ENCODE data around the gene TROAP. TPM values are rescaled to one million over a fixed set of nuclear protein-coding genes. Genes with fewer than 3 reads are reported as not detected.

Gene TROAP
- total and polyA plus RNA-seq, 4 donors, result 0.97 to 17.5 (median 2.0) TPM; not detected in 1

DNA sequence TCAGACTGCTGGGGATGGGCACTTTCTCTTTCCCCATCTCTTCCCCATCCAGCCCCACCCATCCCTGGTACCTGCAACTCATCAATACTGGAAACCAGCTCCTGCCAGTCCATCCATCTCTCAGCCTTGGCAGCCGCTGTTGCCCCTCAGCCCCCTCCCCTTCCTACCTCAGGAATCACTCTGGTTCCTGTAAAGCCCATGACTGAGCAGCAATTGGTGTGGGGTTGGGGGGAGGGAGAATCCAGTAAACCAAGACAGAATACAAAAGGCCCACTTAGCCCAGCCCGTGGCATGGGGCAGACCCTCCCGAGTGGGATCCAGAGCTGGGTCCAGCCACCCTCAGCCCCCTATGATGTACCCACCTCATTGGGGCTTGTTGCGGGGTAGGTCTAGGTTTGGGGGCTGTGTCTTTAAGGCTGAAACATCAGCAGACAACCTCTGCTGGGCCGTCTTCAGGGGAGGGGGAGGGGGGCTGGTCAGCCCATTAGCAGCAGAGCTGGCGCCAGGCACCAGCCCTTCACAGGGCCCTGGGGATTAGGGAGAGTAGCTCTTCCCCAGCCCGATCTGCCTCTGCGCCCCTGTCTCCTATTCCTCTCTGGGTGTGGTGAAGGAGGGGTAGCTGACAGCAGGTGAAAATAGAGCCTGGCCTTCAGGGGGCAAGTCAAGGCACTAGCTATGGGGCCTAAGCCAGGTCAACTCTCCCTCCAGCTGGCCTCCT is 28.8 kb upstream of the TROAP start:
- no peak overlapping the region for H3K4me3 ChIP-seq (ENCODE audit: low read depth in 1 of 3, low read length in 3 of 3)
- peaks cover 0 to 14% (median 7%) of the 10 kb centered on the region in 4 donors for H3K4me1 ChIP-seq (ENCODE audit: control insufficient read depth in 4 of 4, insufficient read depth in 4 of 4, low read length in 3 of 4)
- no peak overlapping the region for H3K9ac ChIP-seq (ENCODE audit: low read depth in 1 of 2, low read length in 2 of 2)
- DNase-seq (ENCODE audit: low spot score), result no peak
- H3K36me3 ChIP-seq (ENCODE audit: control insufficient read depth in 4 of 4, insufficient read depth in 3 of 4, low read depth in 1 of 4, low read length in 3 of 4), result no peaks in the 10 kb centered on the region
- no peaks in the 10 kb centered on the region for H3K9me3 ChIP-seq (ENCODE audit: control insufficient read depth in 4 of 4, low read length in 3 of 4)
- peaks cover 7 to 13% (median 9%) of the 10 kb centered on the region in 4 donors for H3K27me3 ChIP-seq (ENCODE audit: control insufficient read depth in 4 of 4, insufficient read depth in 4 of 4, low read length in 3 of 4)
- whole genome bisulfite sequencing, result 55% methylated on average over 8 of the region's 8 CpGs
- no peak for TF ChIP-seq TAF1 (conservative IDR thresholded peaks at IDR 0.05)
- no peak for TF ChIP-seq FOXA2 (IDR thresholded peaks at IDR 0.05)
- TF ChIP-seq JUND (IDR thresholded peaks at IDR 0.05), result no peak
- no peak for TF ChIP-seq RAD21 (IDR thresholded peaks at IDR 0.05)
- TF ChIP-seq, protein P1, sequence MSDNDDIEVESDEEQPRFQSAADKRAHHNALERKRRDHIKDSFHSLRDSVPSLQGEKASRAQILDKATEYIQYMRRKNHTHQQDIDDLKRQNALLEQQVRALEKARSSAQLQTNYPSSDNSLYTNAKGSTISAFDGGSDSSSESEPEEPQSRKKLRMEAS (IDR thresholded peaks at IDR 0.05), result no peak
- TF ChIP-seq SP1 (IDR thresholded peaks at IDR 0.05), result no peak
- no peak for TF ChIP-seq HNF4G (IDR thresholded peaks at IDR 0.05)
- no peak for TF ChIP-seq FOXA1 (IDR thresholded peaks at IDR 0.05)
- TF ChIP-seq RXRA (IDR thresholded peaks at IDR 0.05), result no peak
- TF ChIP-seq, protein P2, sequence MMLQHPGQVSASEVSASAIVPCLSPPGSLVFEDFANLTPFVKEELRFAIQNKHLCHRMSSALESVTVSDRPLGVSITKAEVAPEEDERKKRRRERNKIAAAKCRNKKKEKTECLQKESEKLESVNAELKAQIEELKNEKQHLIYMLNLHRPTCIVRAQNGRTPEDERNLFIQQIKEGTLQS (IDR thresholded peaks at IDR 0.05), result no peak
- TF ChIP-seq YY1 (IDR thresholded peaks at IDR 0.05), result no peak
- no peak for TF ChIP-seq HNF4A (conservative IDR thresholded peaks at IDR 0.05)
- TF ChIP-seq, protein P3, sequence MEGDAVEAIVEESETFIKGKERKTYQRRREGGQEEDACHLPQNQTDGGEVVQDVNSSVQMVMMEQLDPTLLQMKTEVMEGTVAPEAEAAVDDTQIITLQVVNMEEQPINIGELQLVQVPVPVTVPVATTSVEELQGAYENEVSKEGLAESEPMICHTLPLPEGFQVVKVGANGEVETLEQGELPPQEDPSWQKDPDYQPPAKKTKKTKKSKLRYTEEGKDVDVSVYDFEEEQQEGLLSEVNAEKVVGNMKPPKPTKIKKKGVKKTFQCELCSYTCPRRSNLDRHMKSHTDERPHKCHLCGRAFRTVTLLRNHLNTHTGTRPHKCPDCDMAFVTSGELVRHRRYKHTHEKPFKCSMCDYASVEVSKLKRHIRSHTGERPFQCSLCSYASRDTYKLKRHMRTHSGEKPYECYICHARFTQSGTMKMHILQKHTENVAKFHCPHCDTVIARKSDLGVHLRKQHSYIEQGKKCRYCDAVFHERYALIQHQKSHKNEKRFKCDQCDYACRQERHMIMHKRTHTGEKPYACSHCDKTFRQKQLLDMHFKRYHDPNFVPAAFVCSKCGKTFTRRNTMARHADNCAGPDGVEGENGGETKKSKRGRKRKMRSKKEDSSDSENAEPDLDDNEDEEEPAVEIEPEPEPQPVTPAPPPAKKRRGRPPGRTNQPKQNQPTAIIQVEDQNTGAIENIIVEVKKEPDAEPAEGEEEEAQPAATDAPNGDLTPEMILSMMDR (IDR thresholded peaks at IDR 0.05; ENCODE audit: low read depth, low read length, missing input control), result no peak
- TF ChIP-seq GABPA (IDR thresholded peaks at IDR 0.05 in 1 of 2, conservative IDR thresholded peaks at IDR 0.05 in 1 of 2), result no peak
- H3K27ac ChIP-seq (ENCODE audit: low read depth in 1 of 2, low read length in 2 of 2), result no peak overlapping the region

DNA sequence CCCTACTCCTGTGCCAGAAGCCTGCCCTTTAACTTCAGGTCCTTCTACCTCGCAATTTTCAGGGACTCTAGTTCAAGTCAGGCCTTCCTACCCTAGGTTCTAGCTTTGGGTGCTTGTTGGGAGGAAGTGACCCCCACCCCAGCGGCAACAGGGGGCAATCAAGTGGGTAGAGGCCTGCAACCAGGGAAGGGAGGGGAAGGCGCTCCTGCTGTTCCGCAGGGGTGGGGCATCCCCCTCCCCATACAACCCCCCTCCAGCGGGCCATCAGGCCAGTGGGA is 28.3 kb upstream of the TROAP start:
- H3K9ac ChIP-seq (ENCODE audit: low read depth in 1 of 2, low read length in 2 of 2), result no peak overlapping the region
- peaks cover 0 to 14% (median 7%) of the 10 kb centered on the region in 4 donors for H3K4me1 ChIP-seq (ENCODE audit: control insufficient read depth in 4 of 4, insufficient read depth in 4 of 4, low read length in 3 of 4)
- H3K9me3 ChIP-seq (ENCODE audit: control insufficient read depth in 4 of 4, low read length in 3 of 4), result no peaks in the 10 kb centered on the region
- H3K27ac ChIP-seq (ENCODE audit: low read depth in 1 of 2, low read length in 2 of 2), result no peak overlapping the region
- 34% methylated on average over 5 of the region's 5 CpGs for WGBS
- H3K27me3 ChIP-seq (ENCODE audit: control insufficient read depth in 4 of 4, insufficient read depth in 4 of 4, low read length in 3 of 4), result peaks cover 7 to 13% (median 9%) of the 10 kb centered on the region in 4 donors
- H3K4me3 ChIP-seq (ENCODE audit: low read depth in 1 of 3, low read length in 3 of 3), result no peak overlapping the region
- DNase-seq (ENCODE audit: low spot score), result no peak
- TF ChIP-seq TAF1 (conservative IDR thresholded peaks at IDR 0.05) (no peak), RAD21 (IDR thresholded peaks at IDR 0.05) (no peak), GABPA (IDR thresholded peaks at IDR 0.05 in 1 of 2, conservative IDR thresholded peaks at IDR 0.05 in 1 of 2) (no peak), FOXA1 (IDR thresholded peaks at IDR 0.05) (no peak), HNF4A (conservative IDR thresholded peaks at IDR 0.05) (no peak), YY1 (IDR thresholded peaks at IDR 0.05) (no peak), SP1 (IDR thresholded peaks at IDR 0.05) (no peak), HNF4G (IDR thresholded peaks at IDR 0.05) (no peak), FOXA2 (IDR thresholded peaks at IDR 0.05) (no peak), NR2F2 (IDR thresholded peaks at IDR 0.05) (no peak)
- TF ChIP-seq, protein P4, sequence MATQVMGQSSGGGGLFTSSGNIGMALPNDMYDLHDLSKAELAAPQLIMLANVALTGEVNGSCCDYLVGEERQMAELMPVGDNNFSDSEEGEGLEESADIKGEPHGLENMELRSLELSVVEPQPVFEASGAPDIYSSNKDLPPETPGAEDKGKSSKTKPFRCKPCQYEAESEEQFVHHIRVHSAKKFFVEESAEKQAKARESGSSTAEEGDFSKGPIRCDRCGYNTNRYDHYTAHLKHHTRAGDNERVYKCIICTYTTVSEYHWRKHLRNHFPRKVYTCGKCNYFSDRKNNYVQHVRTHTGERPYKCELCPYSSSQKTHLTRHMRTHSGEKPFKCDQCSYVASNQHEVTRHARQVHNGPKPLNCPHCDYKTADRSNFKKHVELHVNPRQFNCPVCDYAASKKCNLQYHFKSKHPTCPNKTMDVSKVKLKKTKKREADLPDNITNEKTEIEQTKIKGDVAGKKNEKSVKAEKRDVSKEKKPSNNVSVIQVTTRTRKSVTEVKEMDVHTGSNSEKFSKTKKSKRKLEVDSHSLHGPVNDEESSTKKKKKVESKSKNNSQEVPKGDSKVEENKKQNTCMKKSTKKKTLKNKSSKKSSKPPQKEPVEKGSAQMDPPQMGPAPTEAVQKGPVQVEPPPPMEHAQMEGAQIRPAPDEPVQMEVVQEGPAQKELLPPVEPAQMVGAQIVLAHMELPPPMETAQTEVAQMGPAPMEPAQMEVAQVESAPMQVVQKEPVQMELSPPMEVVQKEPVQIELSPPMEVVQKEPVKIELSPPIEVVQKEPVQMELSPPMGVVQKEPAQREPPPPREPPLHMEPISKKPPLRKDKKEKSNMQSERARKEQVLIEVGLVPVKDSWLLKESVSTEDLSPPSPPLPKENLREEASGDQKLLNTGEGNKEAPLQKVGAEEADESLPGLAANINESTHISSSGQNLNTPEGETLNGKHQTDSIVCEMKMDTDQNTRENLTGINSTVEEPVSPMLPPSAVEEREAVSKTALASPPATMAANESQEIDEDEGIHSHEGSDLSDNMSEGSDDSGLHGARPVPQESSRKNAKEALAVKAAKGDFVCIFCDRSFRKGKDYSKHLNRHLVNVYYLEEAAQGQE (IDR thresholded peaks at IDR 0.05), result no peak
- TF ChIP-seq, protein P2 (IDR thresholded peaks at IDR 0.05), result no peak
- TF ChIP-seq, protein P3 (IDR thresholded peaks at IDR 0.05; ENCODE audit: low read depth, low read length, missing input control), result no peak
- TF ChIP-seq, protein P1 (IDR thresholded peaks at IDR 0.05), result no peak
- TF ChIP-seq, protein P5, sequence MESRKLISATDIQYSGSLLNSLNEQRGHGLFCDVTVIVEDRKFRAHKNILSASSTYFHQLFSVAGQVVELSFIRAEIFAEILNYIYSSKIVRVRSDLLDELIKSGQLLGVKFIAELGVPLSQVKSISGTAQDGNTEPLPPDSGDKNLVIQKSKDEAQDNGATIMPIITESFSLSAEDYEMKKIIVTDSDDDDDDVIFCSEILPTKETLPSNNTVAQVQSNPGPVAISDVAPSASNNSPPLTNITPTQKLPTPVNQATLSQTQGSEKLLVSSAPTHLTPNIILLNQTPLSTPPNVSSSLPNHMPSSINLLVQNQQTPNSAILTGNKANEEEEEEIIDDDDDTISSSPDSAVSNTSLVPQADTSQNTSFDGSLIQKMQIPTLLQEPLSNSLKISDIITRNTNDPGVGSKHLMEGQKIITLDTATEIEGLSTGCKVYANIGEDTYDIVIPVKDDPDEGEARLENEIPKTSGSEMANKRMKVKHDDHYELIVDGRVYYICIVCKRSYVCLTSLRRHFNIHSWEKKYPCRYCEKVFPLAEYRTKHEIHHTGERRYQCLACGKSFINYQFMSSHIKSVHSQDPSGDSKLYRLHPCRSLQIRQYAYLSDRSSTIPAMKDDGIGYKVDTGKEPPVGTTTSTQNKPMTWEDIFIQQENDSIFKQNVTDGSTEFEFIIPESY (IDR thresholded peaks at IDR 0.05), result no peak
- no peaks in the 10 kb centered on the region for H3K36me3 ChIP-seq (ENCODE audit: control insufficient read depth in 4 of 4, insufficient read depth in 3 of 4, low read depth in 1 of 4, low read length in 3 of 4)

All from liver (tissue), 9 donors.